Type B pancreatic cell (in vitro differentiated cells): ENCODE data around the gene TMEM219. TPM values are rescaled to one million over a fixed set of nuclear protein-coding genes. Genes with fewer than 3 reads are reported as not detected.
A peak's percentile ranks its signal among the peaks of the same experiment; 100 is the strongest.

Experiments
- DNase-seq: peaks from one replicate; pipeline ENCODE4 v3.0.0; 2021; ENCODE audit warnings: mixed read lengths; ENCODE audit not compliant: unreplicated experiment; ENCODE audit errors: extremely low spot score
- H3K27ac Mint-ChIP-seq: 2 replicates; pipeline ENCODE4 v1.8.0; 2021; ENCODE audit warnings: mild to moderate bottlenecking, mixed read lengths
- H3K27me3 Mint-ChIP-seq: 2 replicates; pipeline ENCODE4 v1.8.0; 2021; ENCODE audit warnings: mixed read lengths
- H3K36me3 Mint-ChIP-seq: 2 replicates; pipeline ENCODE4 v1.8.0; 2021; ENCODE audit warnings: mixed read lengths
- H3K4me1 Mint-ChIP-seq: one replicate; pipeline ENCODE4 v1.8.0; 2021; ENCODE audit warnings: mixed read lengths; ENCODE audit not compliant: unreplicated experiment
- H3K4me3 Mint-ChIP-seq: 2 replicates; pipeline ENCODE4 v1.8.0; 2021; ENCODE audit warnings: mild to moderate bottlenecking, mixed read lengths
- H3K9me3 Mint-ChIP-seq: 2 replicates; pipeline ENCODE4 v1.8.0; 2021; ENCODE audit warnings: mixed read lengths
- CTCF ChIP-seq: fragments of 200-600 bp; sonication (generic); conservative IDR thresholded peaks from 2 replicates; pipeline ENCODE4 v1.5.0; 2021; ENCODE audit warnings: antibody characterized with exemption, mild to moderate bottlenecking
- total RNA-seq: library from RNA; stranded (reverse); gene quantifications from 2 replicates; pipeline ENCODE4 v1.2.1, GENCODE V29; 2021; ENCODE audit warnings: low replicate concordance

TMEM219 gene
- total RNA-seq, 1 donor from 2014 or later = 72.4 TPM

GRCh38 chr16:29993903-29994599, 32.2 kb downstream of the TMEM219 start:
- H3K4me3 Mint-ChIP-seq = peak overlapping the region; percentile 97
- no peak for DNase-seq
- peaks cover 27% of the 10 kb centered on the region for H3K4me1 Mint-ChIP-seq
- no peaks in the 10 kb centered on the region for H3K9me3 Mint-ChIP-seq
- peak overlapping the region; percentile 97 for H3K27ac Mint-ChIP-seq
- H3K27me3 Mint-ChIP-seq = no peaks in the 10 kb centered on the region
- peaks cover 15% of the 10 kb centered on the region for H3K36me3 Mint-ChIP-seq
- no peak for TF ChIP-seq CTCF

GRCh38 chr16:29994600-29995323, 32.9 kb downstream of the TMEM219 start:
- DNase-seq = no peak
- Mint-ChIP-seq H3K4me1 (peaks cover 27% of the 10 kb centered on the region), H3K27ac (peak overlapping the region; percentile 97), H3K4me3 (peak overlapping the region; percentile 97), H3K36me3 (peaks cover 8% of the 10 kb centered on the region), H3K9me3 (no peaks in the 10 kb centered on the region), H3K27me3 (no peaks in the 10 kb centered on the region)
- TF ChIP-seq CTCF = no peak

GRCh38 chr16:29995324-29995910, 33.5 kb downstream of the TMEM219 start, which contains the start of gene HIRIP3:
HIRIP3 (minus strand) TSS chr16:29995617; CDS start chr16:29995605, 12 bp downstream.
- DNase-seq = peak; percentile 88
- Mint-ChIP-seq H3K36me3 (peaks cover 6% of the 10 kb centered on the region), H3K27ac (peak within 1 kb of the TSS; percentile 97), H3K27me3 (no peaks in the 10 kb centered on the region), H3K9me3 (no peaks in the 10 kb centered on the region), H3K4me3 (peak within 1 kb of the TSS; percentile 97), H3K4me1 (peaks cover 25% of the 10 kb centered on the region)
- TF ChIP-seq CTCF = no peak

- H3K4me3 Mint-ChIP-seq = peak within 1 kb of the TSS; percentile 97
- H3K9me3 Mint-ChIP-seq = no peaks in the 10 kb centered on the region
- TF ChIP-seq CTCF = no peak
- no peaks in the 10 kb centered on the region for H3K27me3 Mint-ChIP-seq
- H3K27ac Mint-ChIP-seq = peak within 1 kb of the TSS; percentile 97
- H3K36me3 Mint-ChIP-seq = peaks cover 3% of the 10 kb centered on the region
- H3K4me1 Mint-ChIP-seq = peaks cover 23% of the 10 kb centered on the region
- peak; percentile 98 for DNase-seq
These were observed 34.3 kb downstream of the TMEM219 start, which contains the start of gene INO80E for GRCh38 chr16:29995911-29996765. INO80E (plus strand) TSS chr16:29996241; CDS start chr16:29996311, 70 bp downstream.

GRCh38 chr16:29996766-29997250, 34.9 kb downstream of the TMEM219 start:
- H3K4me3 Mint-ChIP-seq = peak overlapping the region; percentile 97
- DNase-seq = no peak
- peaks cover 3% of the 10 kb centered on the region for H3K36me3 Mint-ChIP-seq
- H3K4me1 Mint-ChIP-seq = peaks cover 23% of the 10 kb centered on the region
- peak overlapping the region; percentile 97 for H3K27ac Mint-ChIP-seq
- no peak for TF ChIP-seq CTCF
- no peaks in the 10 kb centered on the region for H3K9me3 Mint-ChIP-seq
- no peaks in the 10 kb centered on the region for H3K27me3 Mint-ChIP-seq
